Fibroblast of lung (primary cell): ENCODE measurements around the gene COL8A2. TPM values are rescaled to one million over a fixed set of nuclear protein-coding genes. Genes with fewer than 3 reads are reported as not detected.

Source experiments
- DNase-seq, 2 donors: peaks; one replicate each; pipeline versions ENCODE4 v3.0.0 to v3.0.0-alpha.2; 2010; ENCODE audit warnings: low read depth in 2 of 2
- H2AFZ ChIP-seq: 2 replicates; pipeline ENCODE4 v1.5.1; 2012; ENCODE audit warnings: low read length, control low read depth, inconsistent platforms
- H3K27ac ChIP-seq: 2 replicates; pipeline ENCODE4 v1.5.1; 2011; ENCODE audit warnings: low read length, control low read depth; ENCODE audit not compliant: insufficient read depth
- H3K27me3 ChIP-seq: 2 replicates; pipeline ENCODE4 v1.5.1; 2011; ENCODE audit warnings: mild to moderate bottlenecking, low read length; ENCODE audit not compliant: control insufficient read depth, insufficient read depth
- H3K36me3 ChIP-seq: 2 replicates; pipeline ENCODE4 v1.5.1; 2011; ENCODE audit warnings: low read length; ENCODE audit not compliant: control insufficient read depth, insufficient read depth
- H3K4me1 ChIP-seq: 2 replicates; pipeline ENCODE4 v1.5.1; 2011; ENCODE audit warnings: low read length; ENCODE audit not compliant: control insufficient read depth, insufficient read depth; ENCODE audit errors: extremely low read depth
- H3K4me2 ChIP-seq: 2 replicates; pipeline ENCODE4 v1.5.1; 2011; ENCODE audit warnings: low read length, control low read depth; ENCODE audit not compliant: insufficient read depth; ENCODE audit errors: extremely low read depth
- H3K4me3 ChIP-seq, 4 experiments: fragments of 200-600 bp in 1 of 4; sonication (generic) in 1 of 4; replicated peaks in 1 of 4; 2 replicates each; pipeline ENCODE4 v1.5.1; 2011 to 2016; ENCODE audit warnings: low read length in 4 of 4, low read depth in 3 of 4, mild to moderate bottlenecking in 3 of 4, control low read depth in 2 of 4, inconsistent platforms in 1 of 4, mixed read lengths in 1 of 4; ENCODE audit not compliant: insufficient read depth in 1 of 4; ENCODE audit errors: control extremely low read depth in 1 of 4
- H3K79me2 ChIP-seq: 2 replicates; pipeline ENCODE4 v1.5.1; 2012; ENCODE audit warnings: mild to moderate bottlenecking, low read length, inconsistent platforms; ENCODE audit not compliant: control insufficient read depth, insufficient read depth
- H3K9ac ChIP-seq: 2 replicates; pipeline ENCODE4 v1.5.1; 2011; ENCODE audit warnings: mild to moderate bottlenecking, low read length, control low read depth; ENCODE audit not compliant: insufficient read depth
- H3K9me3 ChIP-seq: 2 replicates; pipeline ENCODE4 v1.5.1; 2012; ENCODE audit warnings: low read depth, low read length; ENCODE audit not compliant: control insufficient read depth, insufficient read depth
- H4K20me1 ChIP-seq: 2 replicates; pipeline ENCODE4 v1.5.1; 2011; ENCODE audit warnings: low read length; ENCODE audit not compliant: control insufficient read depth, insufficient read depth; ENCODE audit errors: extremely low read depth
- EZH2 ChIP-seq: IDR thresholded peaks from 2 replicates; pipeline ENCODE4 v1.5.1; 2012; ENCODE audit warnings: low read length, control low read depth, mild to moderate bottlenecking; ENCODE audit errors: missing control alignments
- polyA plus RNA-seq, 2 donors: library from polyadenylated mRNA; depleted of rRNA in 1 of 2; stranded (reverse) in 1 of 2; unstranded in 1 of 2; fragments of >200 nt; gene quantifications; 2 replicates each; pipeline ENCODE4 v1.2.1, GENCODE V29; 2011 to 2012; ENCODE audit warnings: missing spikeins in 1 of 2
- total RNA-seq: library from RNA; depleted of rRNA; stranded (reverse); fragments of >200 nt; gene quantifications from 2 replicates; pipeline ENCODE4 v1.2.1, GENCODE V29; 2014
- TF ChIP-seq, protein P1 (sequence below), 2 donors: IDR thresholded peaks in 1 of 2; conservative IDR thresholded peaks in 1 of 2; 1 replicate in 1 of 2; 2 replicates in 1 of 2; pipeline ENCODE4 v1.5.1; 2011 to 2012; ENCODE audit warnings: low read length in 2 of 2, control low read depth in 1 of 2, inconsistent platforms in 1 of 2, low read depth in 1 of 2, mild to moderate bottlenecking in 1 of 2

Gene COL8A2
- total and polyA plus RNA-seq, 2 donors (not counting 1 experiment from before 2014, with no cell fraction given): 2.9 to 31.0 TPM

DNA sequence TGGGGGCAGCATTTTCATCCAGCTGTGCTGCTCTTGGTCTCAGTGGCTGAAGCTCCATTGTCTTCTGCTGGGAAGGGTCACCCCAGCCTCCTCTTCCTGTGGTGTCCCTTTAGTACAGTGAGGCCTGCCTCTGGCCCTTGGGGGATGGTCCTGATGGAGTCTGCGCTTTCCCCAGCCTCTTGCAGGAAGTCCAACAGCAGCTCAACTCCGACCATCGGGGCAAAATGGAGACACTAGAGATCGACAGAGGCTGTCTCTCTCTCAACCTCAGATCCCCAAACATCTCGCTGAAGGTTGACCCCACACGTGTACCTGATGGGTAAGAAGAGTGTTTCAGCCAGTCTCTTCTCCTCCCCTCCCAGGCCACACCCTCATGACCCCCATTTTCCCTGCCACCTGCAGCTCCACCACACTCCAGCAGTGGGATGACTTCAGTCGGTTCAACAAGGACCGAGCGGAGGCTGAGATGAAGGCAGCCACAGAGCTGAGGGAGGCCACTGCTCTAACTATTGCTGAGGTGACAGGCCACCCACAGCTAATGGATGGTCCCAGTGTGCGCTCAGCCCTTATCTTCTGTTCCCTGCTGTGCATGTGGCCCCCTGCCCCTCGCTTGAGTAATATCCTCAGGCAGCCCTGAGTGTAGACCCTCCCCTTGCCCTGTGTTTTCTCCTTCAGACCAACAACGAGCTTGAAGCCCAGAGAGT, 38.3 kb downstream of the COL8A2 start:
- no peak overlapping the region for H3K4me3 ChIP-seq
- no peaks in the 10 kb centered on the region for H3K9me3 ChIP-seq
- H3K79me2 ChIP-seq: peaks cover 23% of the 10 kb centered on the region
- H3K9ac ChIP-seq: no peak overlapping the region
- H3K27ac ChIP-seq: no peak overlapping the region
- no peak overlapping the region for H2AFZ ChIP-seq
- TF ChIP-seq, protein P1, sequence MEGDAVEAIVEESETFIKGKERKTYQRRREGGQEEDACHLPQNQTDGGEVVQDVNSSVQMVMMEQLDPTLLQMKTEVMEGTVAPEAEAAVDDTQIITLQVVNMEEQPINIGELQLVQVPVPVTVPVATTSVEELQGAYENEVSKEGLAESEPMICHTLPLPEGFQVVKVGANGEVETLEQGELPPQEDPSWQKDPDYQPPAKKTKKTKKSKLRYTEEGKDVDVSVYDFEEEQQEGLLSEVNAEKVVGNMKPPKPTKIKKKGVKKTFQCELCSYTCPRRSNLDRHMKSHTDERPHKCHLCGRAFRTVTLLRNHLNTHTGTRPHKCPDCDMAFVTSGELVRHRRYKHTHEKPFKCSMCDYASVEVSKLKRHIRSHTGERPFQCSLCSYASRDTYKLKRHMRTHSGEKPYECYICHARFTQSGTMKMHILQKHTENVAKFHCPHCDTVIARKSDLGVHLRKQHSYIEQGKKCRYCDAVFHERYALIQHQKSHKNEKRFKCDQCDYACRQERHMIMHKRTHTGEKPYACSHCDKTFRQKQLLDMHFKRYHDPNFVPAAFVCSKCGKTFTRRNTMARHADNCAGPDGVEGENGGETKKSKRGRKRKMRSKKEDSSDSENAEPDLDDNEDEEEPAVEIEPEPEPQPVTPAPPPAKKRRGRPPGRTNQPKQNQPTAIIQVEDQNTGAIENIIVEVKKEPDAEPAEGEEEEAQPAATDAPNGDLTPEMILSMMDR (conservative IDR thresholded peaks at IDR 0.05 in 1 of 2, IDR thresholded peaks at IDR 0.05 in 1 of 2; ENCODE audit: low read depth in 1 of 2, low read length in 2 of 2): no peak
- H4K20me1 ChIP-seq: no peaks in the 10 kb centered on the region
- H3K4me1 ChIP-seq: peaks cover 8% of the 10 kb centered on the region
- H3K27me3 ChIP-seq: no peaks in the 10 kb centered on the region
- no peak overlapping the region for H3K4me2 ChIP-seq
- H3K36me3 ChIP-seq: peaks cover under 1% of the 10 kb centered on the region
- no peak for DNase-seq

DNA sequence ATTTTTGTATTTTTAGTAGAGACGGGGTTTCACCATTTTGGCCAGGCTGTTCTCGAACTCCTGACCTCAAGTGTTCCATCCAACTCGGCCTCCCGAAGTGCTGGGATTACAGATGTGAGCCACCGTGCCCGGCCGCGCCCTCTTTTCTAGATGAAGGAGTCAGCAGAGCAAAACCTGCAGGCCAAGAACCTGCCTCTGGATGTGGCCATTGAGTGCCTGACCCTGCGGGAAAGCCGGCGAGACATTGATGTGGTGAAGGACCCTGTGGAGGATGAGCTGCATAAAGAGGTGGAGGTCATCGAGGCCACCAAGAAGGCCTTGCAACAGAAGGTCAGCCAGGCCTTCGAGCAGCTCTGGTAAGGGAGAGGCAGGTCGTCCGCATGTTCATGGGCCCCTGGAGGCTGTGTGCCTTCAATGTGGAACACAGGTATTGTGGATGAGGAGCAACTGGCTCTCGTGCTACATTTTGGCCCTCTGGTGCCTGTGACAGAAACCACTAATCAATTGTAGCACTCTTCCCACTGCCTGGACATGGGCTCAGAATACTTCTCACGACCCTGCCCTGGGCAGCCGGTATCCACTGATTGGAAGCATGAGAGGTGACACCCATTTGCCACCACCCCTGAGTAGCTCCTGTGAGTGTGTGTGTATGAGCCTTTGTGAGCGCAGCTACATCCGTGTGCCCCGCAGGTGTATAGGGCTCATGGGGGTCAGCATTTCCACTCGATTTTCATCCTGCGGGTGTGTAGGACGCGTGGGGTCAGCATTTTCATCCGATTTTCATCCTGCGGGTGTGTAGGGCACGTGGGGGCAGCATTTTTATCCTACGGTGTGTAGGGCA, 39.1 kb downstream of the COL8A2 start:
- Histone ChIP-seq H3K36me3 (no peaks in the 10 kb centered on the region), H4K20me1 (no peaks in the 10 kb centered on the region), H3K4me3 (no peak overlapping the region), H3K4me2 (no peak overlapping the region), H3K27ac (no peak overlapping the region), H3K9me3 (no peaks in the 10 kb centered on the region), H3K27me3 (no peaks in the 10 kb centered on the region), H2AFZ (no peak overlapping the region), H3K79me2 (peaks cover 19% of the 10 kb centered on the region), H3K4me1 (peaks cover 8% of the 10 kb centered on the region), H3K9ac (no peak overlapping the region)
- no peak for DNase-seq
- TF ChIP-seq, protein P1 (conservative IDR thresholded peaks at IDR 0.05 in 1 of 2, IDR thresholded peaks at IDR 0.05 in 1 of 2; ENCODE audit: low read depth in 1 of 2, low read length in 2 of 2): no peak

DNA sequence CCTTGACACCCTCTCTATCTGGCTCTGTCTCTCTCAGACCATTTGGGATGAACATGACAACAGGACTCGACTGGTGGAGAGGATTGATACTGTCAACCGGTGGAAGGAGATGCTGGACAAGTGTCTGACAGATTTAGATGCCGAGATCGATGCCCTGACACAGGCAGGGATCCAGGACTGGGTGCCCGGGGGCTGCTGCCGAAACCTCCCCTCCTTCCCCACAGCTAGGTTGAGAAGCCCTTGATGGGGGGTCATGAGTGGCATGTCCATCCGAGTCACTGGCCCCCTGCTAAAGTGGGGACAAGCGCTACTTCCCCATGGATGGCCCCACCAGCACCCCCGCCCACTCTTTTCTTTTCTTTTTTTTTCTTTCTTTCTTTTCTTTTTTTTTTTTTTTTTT, 39.9 kb downstream of the COL8A2 start:
- no peak overlapping the region for H3K4me2 ChIP-seq
- no peak for DNase-seq

More for the DNA sequence above, 39.9 kb downstream of the COL8A2 start:
- H3K79me2 ChIP-seq: peaks cover 13% of the 10 kb centered on the region
- no peak for TF ChIP-seq EZH2
- TF ChIP-seq, protein P1 (conservative IDR thresholded peaks at IDR 0.05 in 1 of 2, IDR thresholded peaks at IDR 0.05 in 1 of 2; ENCODE audit: low read depth in 1 of 2, low read length in 2 of 2): no peak
- no peak overlapping the region for H3K4me3 ChIP-seq
- H3K36me3 ChIP-seq: no peaks in the 10 kb centered on the region
- no peak overlapping the region for H2AFZ ChIP-seq
- no peak overlapping the region for H3K9ac ChIP-seq
- H4K20me1 ChIP-seq: no peaks in the 10 kb centered on the region
- no peak overlapping the region for H3K27ac ChIP-seq
- no peaks in the 10 kb centered on the region for H3K27me3 ChIP-seq
- peaks cover 8% of the 10 kb centered on the region for H3K4me1 ChIP-seq
- no peaks in the 10 kb centered on the region for H3K9me3 ChIP-seq
